TTC549 (cell line): ENCODE results near the gene WASF3.

Source experiments
- FAIRE-seq: peaks from 2 replicates; lab custom pipeline; 2012; peaks lifted over from hg19 to GRCh38; lab: Jason Lieb, UNC

WASF3 gene

GRCh38 chr13:26685606-26686005 lies 128.1 kb downstream of the WASF3 start:
- FAIRE-seq, result no peak

- FAIRE-seq, result no peak
These were observed 128.8 kb downstream of the WASF3 start for GRCh38 chr13:26686285-26686684.

GRCh38 chr13:26688286-26688685 lies 130.8 kb downstream of the WASF3 start:
- FAIRE-seq, result no peak

- FAIRE-seq, result no peak
These were observed 131.5 kb downstream of the WASF3 start for GRCh38 chr13:26688980-26689379.

GRCh38 chr13:26693749-26694463 lies 136.4 kb downstream of the WASF3 start:
- no peak for FAIRE-seq

- no peak for FAIRE-seq
These were observed 137.3 kb downstream of the WASF3 start for GRCh38 chr13:26694609-26695359.

GRCh38 chr13:26695360-26695705 lies 137.8 kb downstream of the WASF3 start:
- FAIRE-seq, result no peak

- no peak for FAIRE-seq
These were observed 138.4 kb downstream of the WASF3 start for GRCh38 chr13:26695891-26696311.

GRCh38 chr13:26697069-26697955 lies 139.8 kb downstream of the WASF3 start:
- FAIRE-seq, result no peak

- FAIRE-seq, result peak; percentile 5
These were observed 141.1 kb downstream of the WASF3 start for GRCh38 chr13:26698392-26699196.

- FAIRE-seq, result no peak
These were observed 141.7 kb downstream of the WASF3 start for GRCh38 chr13:26699197-26699490.

GRCh38 chr13:26705536-26705935 lies 148.1 kb downstream of the WASF3 start:
- no peak for FAIRE-seq

GRCh38 chr13:26706381-26706780 lies 148.9 kb downstream of the WASF3 start:
- no peak for FAIRE-seq

- no peak for FAIRE-seq
These were observed 149.9 kb downstream of the WASF3 start for GRCh38 chr13:26707122-26708006.

- FAIRE-seq, result no peak
These were observed 150.5 kb downstream of the WASF3 start for GRCh38 chr13:26708007-26708297.

GRCh38 chr13:26709461-26709860 lies 152.0 kb downstream of the WASF3 start:
- no peak for FAIRE-seq

GRCh38 chr13:26710166-26710565 lies 152.7 kb downstream of the WASF3 start:
- FAIRE-seq, result no peak

GRCh38 chr13:26711211-26711610 lies 153.7 kb downstream of the WASF3 start:
- no peak for FAIRE-seq

- no peak for FAIRE-seq
These were observed 155.9 kb downstream of the WASF3 start for GRCh38 chr13:26713341-26713740.

- FAIRE-seq, result no peak
These were observed 159.5 kb downstream of the WASF3 start for GRCh38 chr13:26716984-26717383.

GRCh38 chr13:26718146-26718545 lies 160.7 kb downstream of the WASF3 start:
- FAIRE-seq, result no peak
